ENCODE results near the gene SDHA.

DNA sequence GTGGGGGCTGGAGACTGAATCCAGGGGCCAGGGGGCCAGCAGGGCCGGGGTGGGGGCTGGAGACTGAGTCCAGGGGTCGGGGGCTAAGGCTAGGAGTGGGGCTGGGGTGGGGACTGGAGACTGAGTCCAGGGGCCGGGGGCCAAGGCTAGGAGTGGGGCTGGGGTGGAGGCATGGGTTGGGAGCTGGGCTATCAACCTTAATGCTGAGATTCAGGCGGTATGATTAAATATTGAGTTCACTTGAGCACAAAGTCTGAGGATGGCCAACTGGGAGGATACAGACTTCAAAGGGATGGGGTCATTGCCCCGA is 43.9 kb upstream of the SDHA start:
- TF ChIP-seq EZH2phosphoT487 (conservative IDR thresholded peaks at IDR 0.05; ENCODE audit: low read length) (no peak), CTCF (IDR thresholded peaks at IDR 0.05; ENCODE audit: insufficient read depth, low read length, poor library complexity, severe bottlenecking) (no peak)

Data from SU-DHL-6 (cell line).